ENCODE measurements around the gene SERTAD2.

SERTAD2 gene

GRCh38 chr2:64653109-64654062 is at the start of gene SERTAD2:
Gene SERTAD2 (minus strand): TSS chr2:64653913. CDS start chr2:64636871, 17,042 bp downstream.
- DNase-seq (ENCODE audit: low read depth) = peak; percentile 73

- DNase-seq (ENCODE audit: low read depth) = no peak
Observed at GRCh38 chr2:64700133-64700809, 46.6 kb upstream of the SERTAD2 start.

- DNase-seq (ENCODE audit: low read depth) = no peak
Observed at GRCh38 chr2:64699712-64700111, 46.0 kb upstream of the SERTAD2 start.

- no peak for DNase-seq (ENCODE audit: low read depth)
Observed at GRCh38 chr2:64698668-64699444, 45.1 kb upstream of the SERTAD2 start.

- no peak for DNase-seq (ENCODE audit: low read depth)
Observed at GRCh38 chr2:64698177-64698643, 44.5 kb upstream of the SERTAD2 start.

GRCh38 chr2:64697297-64698176 is 43.8 kb upstream of the SERTAD2 start:
- no peak for DNase-seq (ENCODE audit: low read depth)

- no peak for DNase-seq (ENCODE audit: low read depth)
Observed at GRCh38 chr2:64696636-64697035, 42.9 kb upstream of the SERTAD2 start.

- DNase-seq (ENCODE audit: low read depth) = no peak
Observed at GRCh38 chr2:64695721-64696261, 42.1 kb upstream of the SERTAD2 start.

- no peak for DNase-seq (ENCODE audit: low read depth)
Observed at GRCh38 chr2:64692401-64692800, 38.7 kb upstream of the SERTAD2 start.

- DNase-seq (ENCODE audit: low read depth) = no peak
Observed at GRCh38 chr2:64688909-64689308, 35.2 kb upstream of the SERTAD2 start.

GRCh38 chr2:64686283-64686956 is 32.7 kb upstream of the SERTAD2 start:
- no peak for DNase-seq (ENCODE audit: low read depth)

- no peak for DNase-seq (ENCODE audit: low read depth)
Observed at GRCh38 chr2:64685430-64685829, 31.7 kb upstream of the SERTAD2 start.

GRCh38 chr2:64683771-64684510 is 30.2 kb upstream of the SERTAD2 start:
- no peak for DNase-seq (ENCODE audit: low read depth)

GRCh38 chr2:64681479-64681967 is 27.8 kb upstream of the SERTAD2 start:
- DNase-seq (ENCODE audit: low read depth) = no peak

GRCh38 chr2:64679673-64680425 is 26.1 kb upstream of the SERTAD2 start:
- no peak for DNase-seq (ENCODE audit: low read depth)

- DNase-seq (ENCODE audit: low read depth) = no peak
Observed at GRCh38 chr2:64678771-64679590, 25.3 kb upstream of the SERTAD2 start.

GRCh38 chr2:64677530-64677929 is 23.8 kb upstream of the SERTAD2 start:
- no peak for DNase-seq (ENCODE audit: low read depth)

GRCh38 chr2:64675860-64676259 is 22.1 kb upstream of the SERTAD2 start:
- no peak for DNase-seq (ENCODE audit: low read depth)
